Left forelimb (tissue), 1 donor: ENCODE measurements around the gene MRC2.

Experiments used
- DNase-seq: peaks from one replicate; pipeline ENCODE4 v3.0.0-alpha.2; 2018; ENCODE audit warnings: low spot score

MRC2 gene

GRCh38 chr17:62631936-62632924 is 4.8 kb downstream of the MRC2 start:
- no peak for DNase-seq

GRCh38 chr17:62637809-62638208 is 10.3 kb downstream of the MRC2 start:
- no peak for DNase-seq

- DNase-seq, result no peak
These were observed 13.7 kb downstream of the MRC2 start for GRCh38 chr17:62641153-62641552.

GRCh38 chr17:62641951-62642350 is 14.5 kb downstream of the MRC2 start:
- no peak for DNase-seq

GRCh38 chr17:62643496-62643895 is 16.0 kb downstream of the MRC2 start:
- DNase-seq, result no peak

GRCh38 chr17:62644487-62645173 is 17.2 kb downstream of the MRC2 start:
- DNase-seq, result no peak

- DNase-seq, result no peak
These were observed 20.9 kb downstream of the MRC2 start for GRCh38 chr17:62648251-62648955.

- no peak for DNase-seq
These were observed 21.5 kb downstream of the MRC2 start for GRCh38 chr17:62648956-62649294.

- no peak for DNase-seq
These were observed 22.1 kb downstream of the MRC2 start for GRCh38 chr17:62649570-62649969.

- DNase-seq, result no peak
These were observed 23.1 kb downstream of the MRC2 start for GRCh38 chr17:62650587-62650986.

GRCh38 chr17:62652251-62653001 is 25.0 kb downstream of the MRC2 start:
- no peak for DNase-seq

GRCh38 chr17:62653002-62653825 is 25.7 kb downstream of the MRC2 start:
- peak; percentile 81 for DNase-seq

GRCh38 chr17:62653826-62654761 is 26.6 kb downstream of the MRC2 start:
- DNase-seq, result peak; percentile 81

- DNase-seq, result no peak
These were observed 28.2 kb downstream of the MRC2 start for GRCh38 chr17:62655656-62656055.

- DNase-seq, result no peak
These were observed 29.0 kb downstream of the MRC2 start for GRCh38 chr17:62656446-62656845.

- DNase-seq, result no peak
These were observed 29.7 kb downstream of the MRC2 start for GRCh38 chr17:62657145-62657665.

- DNase-seq, result no peak
These were observed 30.2 kb downstream of the MRC2 start for GRCh38 chr17:62657690-62658089.

- DNase-seq, result no peak
These were observed 30.9 kb downstream of the MRC2 start for GRCh38 chr17:62658136-62658920.

- DNase-seq, result no peak
These were observed 33.2 kb downstream of the MRC2 start for GRCh38 chr17:62660629-62661118.
